CD4-positive, alpha-beta T cell treated with Interleukin-10 for 1 hour (primary cell): Measurements from ENCODE around the gene FGF22.
"Not testable (repeated sequence)": the region's sequence is repeated elsewhere in the genome, so short reads cannot be mapped to it uniquely, and the experiment has no call there.

ENCODE experiments used
- DNase-seq: peaks from one replicate; pipeline ENCODE4 v3.0.0-alpha.2; 2020

Gene FGF22

GRCh38 chr19:607301-608154 is 32.2 kb upstream of the FGF22 start:
- no peak for DNase-seq

GRCh38 chr19:608155-609003 is 31.3 kb upstream of the FGF22 start:
- no peak for DNase-seq

DNA sequence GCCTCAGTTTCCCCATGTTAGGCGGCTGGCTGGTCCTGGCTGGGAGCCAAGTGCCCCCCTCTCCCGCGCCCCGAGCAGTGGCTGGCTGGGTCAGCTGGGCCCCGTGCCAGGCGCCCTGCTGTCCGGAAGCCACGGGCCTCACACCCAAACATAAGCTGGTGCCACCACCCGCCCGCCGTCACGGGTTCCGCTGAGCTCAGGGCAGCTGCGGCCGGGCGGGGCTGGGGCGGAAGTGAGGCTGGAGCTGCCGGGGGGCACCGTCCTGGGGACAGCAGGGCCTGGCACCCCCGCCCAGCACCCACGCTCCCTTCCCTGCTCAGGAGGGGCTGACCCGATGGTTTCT is 30.7 kb upstream of the FGF22 start:
- no peak for DNase-seq

- DNase-seq, result peak; percentile 58
Observed at GRCh38 chr19:610071-610800, 29.4 kb upstream of the FGF22 start.

DNA sequence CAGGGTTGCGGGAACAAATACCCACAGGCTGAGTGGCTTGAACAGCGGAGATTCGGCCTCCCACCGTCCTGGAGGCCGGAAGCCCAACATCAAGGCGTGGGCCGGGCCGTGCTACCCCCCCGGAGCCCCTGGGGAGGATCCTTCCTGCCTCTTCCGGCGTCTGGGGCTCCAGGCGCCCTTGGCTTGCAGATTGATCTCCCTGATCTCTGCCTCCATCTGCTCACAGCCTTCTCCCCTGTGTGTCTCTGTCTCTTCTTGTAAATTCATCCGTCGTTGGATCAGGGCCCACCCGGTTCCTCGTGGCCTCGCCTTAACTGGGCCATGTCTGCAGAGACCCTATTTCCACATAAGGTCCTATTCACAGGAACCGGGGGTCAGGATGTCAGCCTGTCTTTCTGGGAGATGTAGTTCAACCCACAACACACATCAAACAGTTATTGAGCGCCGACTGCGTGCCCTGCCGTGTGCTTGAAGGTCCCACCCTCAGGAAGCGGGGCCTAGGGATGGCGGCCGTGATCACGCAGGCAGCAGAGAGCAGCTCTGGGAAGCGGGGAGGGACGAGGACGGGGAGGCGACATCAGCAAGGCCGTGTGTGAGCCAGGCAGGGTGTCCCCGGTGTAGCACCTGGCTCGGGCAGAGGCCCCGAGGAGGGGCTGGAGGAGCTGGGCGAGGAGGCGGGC is 28.7 kb upstream of the FGF22 start:
- peak; percentile 72 for DNase-seq

DNA sequence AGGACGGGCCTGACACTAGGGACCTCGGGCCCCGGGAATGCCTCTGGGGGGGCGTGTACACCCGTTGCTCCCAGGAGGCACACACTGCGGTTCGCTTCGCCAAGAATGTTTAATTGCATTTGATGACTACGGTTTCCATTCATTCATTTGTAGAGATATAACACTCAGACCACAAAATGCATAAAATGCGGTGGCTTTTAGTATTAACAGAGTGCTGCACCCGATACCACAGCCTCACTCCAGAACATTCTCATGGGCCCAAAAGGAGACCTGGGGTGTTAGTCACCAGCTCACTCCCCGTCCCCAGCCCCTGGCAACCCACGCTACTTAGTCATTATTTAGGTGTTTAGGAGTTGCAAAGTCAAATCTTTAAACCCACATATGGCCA is 28.2 kb upstream of the FGF22 start:
- peak; percentile 58 for DNase-seq

GRCh38 chr19:612941-613340 is 26.7 kb upstream of the FGF22 start:
- DNase-seq, result no peak

GRCh38 chr19:613732-614567 is 25.7 kb upstream of the FGF22 start:
- DNase-seq, result no peak

- DNase-seq, result no peak
Observed at GRCh38 chr19:615619-616018, 24.1 kb upstream of the FGF22 start.

DNA sequence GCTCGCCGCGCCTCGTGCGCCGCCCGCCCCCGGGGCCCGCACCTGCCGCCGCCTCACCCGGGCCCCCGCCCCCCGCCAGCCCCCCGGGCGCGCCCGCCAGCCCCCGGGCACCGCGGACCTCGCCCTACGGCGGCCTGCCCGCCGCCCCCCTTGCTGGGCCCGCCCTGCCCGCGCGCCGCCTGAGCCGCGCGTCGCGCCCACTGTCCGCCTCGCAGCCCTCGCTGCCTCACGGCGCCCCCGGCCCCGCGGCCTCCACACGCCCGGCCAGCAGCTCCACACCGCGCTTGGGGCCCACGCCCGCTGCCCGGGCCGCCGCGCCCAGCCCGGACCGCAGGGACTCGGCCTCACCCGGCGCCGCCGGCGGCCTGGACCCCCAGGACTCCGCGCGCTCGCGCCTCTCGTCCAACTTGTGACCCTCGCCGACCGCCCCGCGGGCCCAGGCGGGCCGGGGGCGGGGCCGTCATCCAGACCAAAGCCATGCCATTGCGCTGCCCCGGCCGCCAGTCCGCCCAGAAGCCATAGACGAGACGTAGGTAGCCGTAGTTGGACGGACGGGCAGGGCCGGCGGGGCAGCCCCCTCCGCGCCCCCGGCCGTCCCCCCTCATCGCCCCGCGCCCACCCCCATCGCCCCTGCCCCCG is 23.5 kb upstream of the FGF22 start:
- DNase-seq, result no peak

GRCh38 chr19:616747-617526 is 22.7 kb upstream of the FGF22 start:
- DNase-seq, result no peak

GRCh38 chr19:617551-618246 is 22.0 kb upstream of the FGF22 start:
- no peak for DNase-seq

DNA sequence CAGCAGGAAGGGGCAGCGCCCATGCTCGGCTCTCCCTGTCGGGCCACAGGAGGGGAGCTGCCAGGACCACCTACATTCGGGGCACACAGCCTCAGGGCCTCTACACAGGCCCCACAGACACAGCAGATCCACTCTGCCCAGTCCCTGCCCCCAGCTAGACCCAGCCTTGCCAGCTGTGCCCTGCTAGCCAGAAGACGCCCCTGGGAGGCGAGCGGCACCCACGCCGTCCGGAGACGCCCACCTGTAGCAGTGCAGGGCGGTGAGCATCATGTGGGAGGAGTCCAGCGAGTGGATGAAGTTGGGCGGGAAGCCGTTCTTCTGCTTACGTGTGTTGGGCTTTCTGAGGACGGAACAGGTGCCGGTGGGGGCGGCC is 21.4 kb upstream of the FGF22 start:
- DNase-seq, result no peak

DNA sequence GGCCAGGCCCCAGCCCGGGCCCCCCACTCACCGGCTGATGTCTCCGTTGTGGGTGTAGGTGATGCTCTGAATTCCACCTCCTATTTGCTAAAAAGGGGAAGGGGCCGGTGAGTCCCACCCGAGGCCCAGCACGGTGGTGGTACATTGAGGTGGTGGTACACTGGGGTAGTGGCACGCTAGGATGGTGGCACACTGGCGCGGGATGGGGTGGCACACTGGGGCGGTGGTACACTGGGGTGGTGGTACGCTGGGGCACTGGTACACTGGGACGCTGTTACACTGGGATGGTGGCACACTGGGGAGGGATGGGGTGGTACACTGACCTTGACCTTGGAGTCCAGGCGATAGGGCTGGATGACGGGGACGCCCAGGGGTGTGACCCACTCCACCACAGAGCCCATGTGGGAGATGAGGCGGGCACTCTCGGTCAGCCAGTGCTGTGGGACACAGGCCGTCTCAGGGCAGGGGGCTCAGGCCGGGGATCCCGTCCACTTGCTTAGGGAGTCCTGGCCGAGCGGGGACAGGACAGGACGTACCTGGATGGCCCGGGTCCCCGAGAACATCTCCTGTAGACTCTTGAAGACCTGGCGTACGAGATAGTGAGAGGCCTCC is 20.9 kb upstream of the FGF22 start:
- no peak for DNase-seq

GRCh38 chr19:619286-620002 is 20.2 kb upstream of the FGF22 start:
- no peak for DNase-seq

DNA sequence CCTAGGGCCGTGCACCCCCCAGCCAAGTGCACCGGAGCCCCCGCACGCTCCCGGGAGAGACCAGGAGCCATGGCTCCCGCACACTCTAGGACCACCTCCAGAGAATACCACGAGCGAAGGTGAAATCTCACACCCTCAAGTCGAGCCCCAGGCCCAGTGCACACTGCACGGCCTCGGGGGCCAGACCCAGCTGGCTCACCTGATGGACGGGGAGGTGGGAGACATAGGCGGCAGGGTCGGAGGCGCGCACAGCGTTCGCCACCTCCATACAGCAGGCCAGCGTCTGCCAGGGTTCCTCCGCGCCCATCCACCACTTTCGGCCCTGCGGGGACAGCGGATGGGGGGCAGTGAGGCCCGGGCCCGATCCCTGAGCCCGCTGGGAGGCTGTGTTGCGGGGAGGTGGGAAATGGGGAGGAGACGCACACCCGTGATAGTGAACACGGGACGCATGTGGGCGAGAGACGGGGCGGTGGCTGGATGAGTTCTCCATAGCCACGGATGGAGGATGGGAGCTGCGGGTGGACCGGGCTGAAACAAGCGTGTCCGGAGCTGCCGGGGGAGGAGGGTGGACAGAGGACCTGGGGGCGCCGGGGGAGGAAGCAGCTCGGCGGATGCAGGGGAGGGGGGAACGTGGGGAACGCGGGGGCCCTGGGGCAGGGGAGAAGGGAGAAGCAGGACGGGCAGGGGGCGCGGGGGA is 19.4 kb upstream of the FGF22 start:
- DNase-seq, result no peak

DNA sequence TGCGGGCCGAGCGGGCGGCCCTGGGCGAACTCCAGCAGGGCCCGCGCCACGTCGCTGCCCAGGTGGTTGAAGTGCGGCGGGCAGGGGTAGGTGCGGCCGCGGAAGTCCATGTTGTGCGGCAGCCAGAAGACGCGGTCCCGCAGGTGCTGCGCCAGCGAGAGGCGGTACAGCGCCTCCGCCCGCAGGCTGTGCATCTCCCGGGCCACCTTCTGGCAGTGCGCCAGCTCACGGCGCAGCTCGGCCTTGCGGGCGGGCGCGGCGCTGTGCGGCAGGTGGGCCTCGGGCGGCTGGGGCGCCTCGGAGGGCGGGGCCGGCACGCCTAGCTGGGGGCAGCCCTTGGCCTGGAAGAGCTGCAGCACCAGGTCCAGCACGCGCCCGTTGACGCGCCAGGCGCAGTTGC is 18.5 kb upstream of the FGF22 start:
- not testable (repeated sequence) for DNase-seq

- no peak for DNase-seq
Observed at GRCh38 chr19:621819-622218, 17.9 kb upstream of the FGF22 start.
